ENCODE results near the gene ANKS1A.
A peak's percentile ranks its signal among the peaks of the same experiment; 100 is the strongest.
"Not testable (repeated sequence)": the region's sequence is repeated elsewhere in the genome, so short reads cannot be mapped to it uniquely, and the experiment has no call there.

The ANKS1A gene

GRCh38 chr6:34888874-34889555, at the start of gene ANKS1A:
TSS of gene ANKS1A (plus strand) at chr6:34889255. CDS start at chr6:34889403, 148 bp downstream.
- peak; percentile 50 to 70 for DNase-seq

- DNase-seq: no peak
These were observed 49.2 kb upstream of the ANKS1A start for GRCh38 chr6:34839666-34840352.

- not testable (repeated sequence) for DNase-seq
These were observed 40.0 kb upstream of the ANKS1A start for GRCh38 chr6:34849066-34849465.

- no peak for DNase-seq
These were observed 37.7 kb upstream of the ANKS1A start for GRCh38 chr6:34851361-34851760.

- no peak for DNase-seq
These were observed 36.5 kb upstream of the ANKS1A start for GRCh38 chr6:34852406-34853085.

GRCh38 chr6:34855463-34855862, 33.6 kb upstream of the ANKS1A start:
- no peak for DNase-seq

GRCh38 chr6:34858681-34859080, 30.4 kb upstream of the ANKS1A start:
- no peak for DNase-seq

GRCh38 chr6:34859951-34860350, 29.1 kb upstream of the ANKS1A start:
- DNase-seq: no peak

GRCh38 chr6:34860776-34861175, 28.3 kb upstream of the ANKS1A start:
- no peak for DNase-seq

- no peak for DNase-seq
These were observed 25.0 kb upstream of the ANKS1A start for GRCh38 chr6:34864007-34864406.

- no peak for DNase-seq
These were observed 23.9 kb upstream of the ANKS1A start for GRCh38 chr6:34865107-34865506.

GRCh38 chr6:34866509-34866908, 22.5 kb upstream of the ANKS1A start:
- DNase-seq: no peak

- no peak for DNase-seq
These were observed 21.6 kb upstream of the ANKS1A start for GRCh38 chr6:34867484-34867883.

GRCh38 chr6:34871853-34872252, 17.2 kb upstream of the ANKS1A start:
- DNase-seq: no peak

GRCh38 chr6:34872332-34872731, 16.7 kb upstream of the ANKS1A start:
- DNase-seq: no peak

- DNase-seq: no peak
These were observed 13.5 kb upstream of the ANKS1A start for GRCh38 chr6:34875292-34876213.

- DNase-seq: no peak
These were observed 12.6 kb upstream of the ANKS1A start for GRCh38 chr6:34876472-34876871.

- no peak for DNase-seq
These were observed 11.8 kb upstream of the ANKS1A start for GRCh38 chr6:34877259-34877658.

GRCh38 chr6:34877869-34878485, 11.1 kb upstream of the ANKS1A start:
- no peak for DNase-seq

- not testable (repeated sequence) for DNase-seq
These were observed 5.0 kb upstream of the ANKS1A start for GRCh38 chr6:34884073-34884472.

- DNase-seq: no peak
These were observed 4.1 kb upstream of the ANKS1A start for GRCh38 chr6:34884996-34885395.

- DNase-seq: not testable (repeated sequence)
These were observed 3.2 kb upstream of the ANKS1A start for GRCh38 chr6:34885837-34886236.
